ENCODE measurements around the gene CREB5.

The CREB5 gene

DNA sequence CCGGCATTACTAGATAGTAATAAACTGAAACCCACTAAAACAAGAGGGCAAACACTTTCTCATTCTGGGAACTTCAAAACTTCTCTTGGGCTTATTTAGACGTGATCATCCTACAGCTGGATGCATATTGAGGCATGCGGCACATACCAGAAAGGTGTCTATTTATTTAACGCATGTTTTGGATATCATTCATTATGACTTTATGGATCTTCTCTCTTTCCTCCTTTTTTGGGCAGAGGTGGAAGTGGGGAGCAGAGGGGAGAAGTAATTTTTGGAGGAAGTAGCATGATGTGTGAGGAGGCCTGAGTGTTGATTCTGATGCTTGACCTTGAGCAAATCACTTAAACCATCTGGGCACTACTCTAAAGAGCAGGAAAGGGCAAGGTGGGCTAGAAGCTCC is 275.2 kb downstream of the CREB5 start:
- Histone ChIP-seq H4K20me1 (ENCODE audit: insufficient read depth, low read length, poor library complexity, severe bottlenecking) (no peaks in the 10 kb centered on the region), H2AFZ (ENCODE audit: low read length) (peak overlapping the region; percentile 31; the same call in 1 of the 2 replicates), H3K9me3 (ENCODE audit: insufficient read depth, low read depth, low read length) (no peaks in the 10 kb centered on the region), H3K4me2 (ENCODE audit: low read depth, low read length, poor library complexity, severe bottlenecking) (peak overlapping the region; percentile 6), H3F3A (ENCODE audit: low read depth) (no peaks in the 10 kb centered on the region), H3K36me3 (ENCODE audit: insufficient read depth, low read length) (no peaks in the 10 kb centered on the region), H3K79me2 (ENCODE audit: insufficient read depth, low read length) (no peaks in the 10 kb centered on the region), H3K4me1 (ENCODE audit: insufficient read depth, low read length, poor library complexity, severe bottlenecking) (peaks cover 20% of the 10 kb centered on the region), H3K9me2 (replicated peaks; ENCODE audit: low read depth, low read length) (no peaks in the 10 kb centered on the region), H3K9ac (ENCODE audit: low read depth, low read length, poor library complexity, severe bottlenecking) (no peak overlapping the region), H3K4me3 (ENCODE audit: low read length, poor library complexity, severe bottlenecking) (no peak overlapping the region), H3K27me3 (ENCODE audit: insufficient read depth, low read length, poor library complexity, severe bottlenecking) (no peaks in the 10 kb centered on the region)
- no peak for TF ChIP-seq EZH2phosphoT487 (IDR thresholded peaks at IDR 0.05; ENCODE audit: borderline replicate concordance)
- TF ChIP-seq, protein P1, sequence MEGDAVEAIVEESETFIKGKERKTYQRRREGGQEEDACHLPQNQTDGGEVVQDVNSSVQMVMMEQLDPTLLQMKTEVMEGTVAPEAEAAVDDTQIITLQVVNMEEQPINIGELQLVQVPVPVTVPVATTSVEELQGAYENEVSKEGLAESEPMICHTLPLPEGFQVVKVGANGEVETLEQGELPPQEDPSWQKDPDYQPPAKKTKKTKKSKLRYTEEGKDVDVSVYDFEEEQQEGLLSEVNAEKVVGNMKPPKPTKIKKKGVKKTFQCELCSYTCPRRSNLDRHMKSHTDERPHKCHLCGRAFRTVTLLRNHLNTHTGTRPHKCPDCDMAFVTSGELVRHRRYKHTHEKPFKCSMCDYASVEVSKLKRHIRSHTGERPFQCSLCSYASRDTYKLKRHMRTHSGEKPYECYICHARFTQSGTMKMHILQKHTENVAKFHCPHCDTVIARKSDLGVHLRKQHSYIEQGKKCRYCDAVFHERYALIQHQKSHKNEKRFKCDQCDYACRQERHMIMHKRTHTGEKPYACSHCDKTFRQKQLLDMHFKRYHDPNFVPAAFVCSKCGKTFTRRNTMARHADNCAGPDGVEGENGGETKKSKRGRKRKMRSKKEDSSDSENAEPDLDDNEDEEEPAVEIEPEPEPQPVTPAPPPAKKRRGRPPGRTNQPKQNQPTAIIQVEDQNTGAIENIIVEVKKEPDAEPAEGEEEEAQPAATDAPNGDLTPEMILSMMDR (conservative IDR thresholded peaks at IDR 0.05; ENCODE audit: low read length): no peak

DNA sequence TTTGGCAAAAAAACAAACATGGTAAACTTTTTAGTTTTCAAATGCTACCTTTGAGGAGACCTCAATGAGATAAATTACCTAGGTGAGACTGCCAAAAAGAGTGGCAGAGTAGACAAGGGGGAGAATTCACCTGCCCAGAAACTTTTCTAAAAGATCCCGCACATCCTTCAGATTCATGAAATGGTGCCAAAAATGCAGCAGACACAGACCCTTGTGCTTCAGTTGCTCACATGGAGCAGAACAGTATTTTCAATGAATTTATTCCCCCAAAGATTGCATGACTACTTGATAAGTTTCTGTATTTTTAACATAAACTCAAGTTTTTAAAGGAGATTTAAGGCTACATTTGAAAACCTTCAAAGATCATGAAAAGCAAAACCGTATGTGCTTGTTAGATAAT is 275.9 kb downstream of the CREB5 start:
- no peak for TF ChIP-seq EZH2phosphoT487 (IDR thresholded peaks at IDR 0.05; ENCODE audit: borderline replicate concordance)
- TF ChIP-seq, protein P1 (conservative IDR thresholded peaks at IDR 0.05; ENCODE audit: low read length): no peak
- Histone ChIP-seq H4K20me1 (ENCODE audit: insufficient read depth, low read length, poor library complexity, severe bottlenecking) (no peaks in the 10 kb centered on the region), H3K9ac (ENCODE audit: low read depth, low read length, poor library complexity, severe bottlenecking) (no peak overlapping the region), H3K4me1 (ENCODE audit: insufficient read depth, low read length, poor library complexity, severe bottlenecking) (peaks cover 20% of the 10 kb centered on the region), H3K36me3 (ENCODE audit: insufficient read depth, low read length) (no peaks in the 10 kb centered on the region), H3K9me2 (replicated peaks; ENCODE audit: low read depth, low read length) (no peaks in the 10 kb centered on the region), H3K4me2 (ENCODE audit: low read depth, low read length, poor library complexity, severe bottlenecking) (no peak overlapping the region), H3K9me3 (ENCODE audit: insufficient read depth, low read depth, low read length) (no peaks in the 10 kb centered on the region), H3F3A (ENCODE audit: low read depth) (no peaks in the 10 kb centered on the region), H2AFZ (ENCODE audit: low read length) (no peak overlapping the region; the same call in 1 of the 2 replicates), H3K27me3 (ENCODE audit: insufficient read depth, low read length, poor library complexity, severe bottlenecking) (no peaks in the 10 kb centered on the region), H3K79me2 (ENCODE audit: insufficient read depth, low read length) (no peaks in the 10 kb centered on the region), H3K4me3 (ENCODE audit: low read length, poor library complexity, severe bottlenecking) (no peak overlapping the region)

DNA sequence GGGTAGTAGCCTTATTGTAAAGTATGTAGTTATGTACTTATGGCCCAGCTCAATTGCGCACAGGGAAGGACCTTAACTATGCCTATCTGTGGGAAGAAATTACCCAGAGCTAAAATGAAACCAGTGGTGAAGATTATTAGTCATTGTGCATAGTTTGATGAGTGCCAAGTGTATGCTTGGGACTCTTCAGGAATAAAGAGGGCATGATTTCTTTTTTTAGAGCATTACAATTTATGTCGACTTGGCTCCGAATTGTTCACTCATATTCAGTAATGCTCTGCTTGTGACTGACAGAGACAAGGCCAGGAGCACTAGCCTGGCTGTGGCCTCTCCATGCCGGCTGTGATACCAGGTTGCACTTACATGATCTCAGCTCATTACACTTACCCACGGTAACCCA is 276.3 kb downstream of the CREB5 start:
- H3K4me1 ChIP-seq (ENCODE audit: insufficient read depth, low read length, poor library complexity, severe bottlenecking): peaks cover 20% of the 10 kb centered on the region

More for the DNA sequence above, 276.3 kb downstream of the CREB5 start:
- Histone ChIP-seq H3K9me2 (replicated peaks; ENCODE audit: low read depth, low read length) (no peaks in the 10 kb centered on the region), H3K79me2 (ENCODE audit: insufficient read depth, low read length) (no peaks in the 10 kb centered on the region), H4K20me1 (ENCODE audit: insufficient read depth, low read length, poor library complexity, severe bottlenecking) (no peaks in the 10 kb centered on the region), H3K27me3 (ENCODE audit: insufficient read depth, low read length, poor library complexity, severe bottlenecking) (no peaks in the 10 kb centered on the region), H3F3A (ENCODE audit: low read depth) (no peaks in the 10 kb centered on the region), H3K9me3 (ENCODE audit: insufficient read depth, low read depth, low read length) (no peaks in the 10 kb centered on the region), H3K4me2 (ENCODE audit: low read depth, low read length, poor library complexity, severe bottlenecking) (no peak overlapping the region), H2AFZ (ENCODE audit: low read length) (no peak overlapping the region), H3K9ac (ENCODE audit: low read depth, low read length, poor library complexity, severe bottlenecking) (no peak overlapping the region), H3K36me3 (ENCODE audit: insufficient read depth, low read length) (no peaks in the 10 kb centered on the region), H3K4me3 (ENCODE audit: low read length, poor library complexity, severe bottlenecking) (no peak overlapping the region)
- no peak for TF ChIP-seq EZH2phosphoT487 (IDR thresholded peaks at IDR 0.05; ENCODE audit: borderline replicate concordance)
- TF ChIP-seq, protein P1 (conservative IDR thresholded peaks at IDR 0.05; ENCODE audit: low read length): no peak

Measured in Loucy (cell line).